H54 (cell line): ENCODE measurements around the gene CHRDL2.

Source experiments
- DNase-seq: peaks from one replicate; pipeline ENCODE4 v3.0.0; 2011; ENCODE audit warnings: low spot score, mixed read lengths; ENCODE audit not compliant: insufficient read length
- FAIRE-seq: peaks from 3 replicates; lab custom pipeline; 2011; peaks lifted over from hg19 to GRCh38; lab: Jason Lieb, UNC
- POLR2A ChIP-seq: IDR thresholded peaks from 2 replicates; pipeline ENCODE4 v1.6.1; 2011; ENCODE audit warnings: low read depth, mild to moderate bottlenecking, low read length

Gene CHRDL2

GRCh38 chr11:74680035-74680671 lies 51.1 kb downstream of the CHRDL2 start:
- DNase-seq (no peak), FAIRE-seq (no peak)
- no peak for TF ChIP-seq POLR2A

GRCh38 chr11:74679513-74679865 lies 51.7 kb downstream of the CHRDL2 start:
- FAIRE-seq = no peak

GRCh38 chr11:74678591-74679512 lies 52.4 kb downstream of the CHRDL2 start:
- TF ChIP-seq POLR2A = no peak
- FAIRE-seq (no peak), DNase-seq (no peak)

More at GRCh38 chr11:74679513-74679865, 51.7 kb downstream of the CHRDL2 start:
- no peak for DNase-seq
- TF ChIP-seq POLR2A = no peak

- TF ChIP-seq POLR2A = no peak
- FAIRE-seq = no peak
- DNase-seq = no peak
Observed at GRCh38 chr11:74678041-74678440, 53.2 kb downstream of the CHRDL2 start.

GRCh38 chr11:74677131-74677530 lies 54.1 kb downstream of the CHRDL2 start:
- FAIRE-seq (no peak), DNase-seq (no peak)
- no peak for TF ChIP-seq POLR2A

GRCh38 chr11:74676596-74676995 lies 54.6 kb downstream of the CHRDL2 start:
- TF ChIP-seq POLR2A = no peak
- no peak for DNase-seq
- no peak for FAIRE-seq

- FAIRE-seq (no peak), DNase-seq (no peak)
- no peak for TF ChIP-seq POLR2A
Observed at GRCh38 chr11:74675761-74676160, 55.5 kb downstream of the CHRDL2 start.

- no peak for TF ChIP-seq POLR2A
- no peak for FAIRE-seq
- no peak for DNase-seq
Observed at GRCh38 chr11:74673693-74674360, 57.4 kb downstream of the CHRDL2 start.

- peak; percentile 71 for FAIRE-seq
- 0 out of 2 replicates have a peak, but pooled peaks have one; percentile 8 for TF ChIP-seq POLR2A
- peak; percentile 92 for DNase-seq
Observed at GRCh38 chr11:74672956-74673692, 58.1 kb downstream of the CHRDL2 start.

GRCh38 chr11:74672332-74672955 lies 58.8 kb downstream of the CHRDL2 start:
- FAIRE-seq = no peak
- TF ChIP-seq POLR2A = no peak
- DNase-seq = no peak

- DNase-seq = no peak
- no peak for TF ChIP-seq POLR2A
- FAIRE-seq = no peak
Observed at GRCh38 chr11:74671520-74672196, 59.6 kb downstream of the CHRDL2 start.

GRCh38 chr11:74670171-74670570 lies 61.1 kb downstream of the CHRDL2 start:
- FAIRE-seq (no peak), DNase-seq (no peak)
- no peak for TF ChIP-seq POLR2A
